SK-N-SH treated with all-trans-retinoic acid at 6 μM for 48 hours (cell line): Measurements from ENCODE around the gene RPP25L.
A peak's percentile ranks its signal among the peaks of the same experiment; 100 is the strongest.

ENCODE experiments used
- ARNTL ChIP-seq: fragments of 450-650 bp; formaldehyde crosslinking; IDR thresholded peaks from 2 replicates; pipeline ENCODE4 v1.5.0; 2020; ENCODE audit warnings: low read depth, mild to moderate bottlenecking, moderate library complexity, borderline replicate concordance
- BACH2 ChIP-seq: fragments of 250-450 bp; sonication (Bioruptor Pico); IDR thresholded peaks from 2 replicates; pipeline ENCODE4 v1.9.0; 2021; ENCODE audit warnings: mild to moderate bottlenecking, borderline replicate concordance
- ESRRG ChIP-seq: fragments of 250-450 bp; sonication (Bioruptor Pico); IDR thresholded peaks from 2 replicates; pipeline ENCODE4 v1.6.1; 2021; ENCODE audit warnings: mild to moderate bottlenecking
- GLIS3 ChIP-seq: fragments of 250-450 bp; sonication (Bioruptor Pico); IDR thresholded peaks from 2 replicates; pipeline ENCODE4 v1.5.0; 2020; ENCODE audit warnings: mild to moderate bottlenecking, moderate library complexity
- OSR1 ChIP-seq: fragments of 250-450 bp; sonication (Bioruptor Pico); IDR thresholded peaks from 2 replicates; pipeline ENCODE4 v1.8.0; 2022; ENCODE audit warnings: moderate library complexity, mild to moderate bottlenecking, inconsistent platforms
- PATZ1 ChIP-seq: fragments of 250-450 bp; sonication (Bioruptor Pico); IDR thresholded peaks from 2 replicates; pipeline ENCODE4 v1.8.0; 2020; ENCODE audit warnings: mild to moderate bottlenecking, moderate library complexity, borderline replicate concordance
- PPARA ChIP-seq: fragments of 250-450 bp; sonication (Bioruptor Pico); IDR thresholded peaks from 2 replicates; pipeline ENCODE4 v1.5.0; 2020; ENCODE audit warnings: mild to moderate bottlenecking, borderline replicate concordance
- SNAI2 ChIP-seq: fragments of 250-450 bp; sonication (Bioruptor Pico); IDR thresholded peaks from 2 replicates; pipeline ENCODE4 v1.5.0; 2020; ENCODE audit warnings: mild to moderate bottlenecking, moderate library complexity
- TCF4 ChIP-seq: fragments of 250-450 bp; sonication (Bioruptor Pico); IDR thresholded peaks from 2 replicates; pipeline ENCODE4 v1.8.0; 2021; ENCODE audit warnings: mild to moderate bottlenecking, moderate library complexity, borderline replicate concordance
- TOX ChIP-seq: fragments of 250-450 bp; sonication (Bioruptor Pico); IDR thresholded peaks from 2 replicates; pipeline ENCODE4 v1.8.0; 2021; ENCODE audit warnings: mild to moderate bottlenecking, moderate library complexity, borderline replicate concordance
- ZC3H10 ChIP-seq: fragments of 250-450 bp; sonication (Bioruptor Pico); IDR thresholded peaks from 2 replicates; pipeline ENCODE4 v1.5.1; 2021; ENCODE audit warnings: mild to moderate bottlenecking, moderate library complexity
- ZFP3 ChIP-seq: fragments of 250-450 bp; sonication (Bioruptor Pico); IDR thresholded peaks from 2 replicates; pipeline ENCODE4 v1.5.0; 2020; ENCODE audit warnings: mild to moderate bottlenecking, moderate library complexity
- ZFP30 ChIP-seq: fragments of 450-650 bp; formaldehyde crosslinking; IDR thresholded peaks from 2 replicates; pipeline ENCODE4 v1.5.0; 2022; ENCODE audit warnings: mild to moderate bottlenecking, moderate library complexity
- TF ChIP-seq, protein P1 (sequence below): fragments of 250-450 bp; sonication (Bioruptor Pico); IDR thresholded peaks from 2 replicates; pipeline ENCODE4 v1.5.1; 2020; ENCODE audit warnings: low read depth, mild to moderate bottlenecking, moderate library complexity

DNA sequence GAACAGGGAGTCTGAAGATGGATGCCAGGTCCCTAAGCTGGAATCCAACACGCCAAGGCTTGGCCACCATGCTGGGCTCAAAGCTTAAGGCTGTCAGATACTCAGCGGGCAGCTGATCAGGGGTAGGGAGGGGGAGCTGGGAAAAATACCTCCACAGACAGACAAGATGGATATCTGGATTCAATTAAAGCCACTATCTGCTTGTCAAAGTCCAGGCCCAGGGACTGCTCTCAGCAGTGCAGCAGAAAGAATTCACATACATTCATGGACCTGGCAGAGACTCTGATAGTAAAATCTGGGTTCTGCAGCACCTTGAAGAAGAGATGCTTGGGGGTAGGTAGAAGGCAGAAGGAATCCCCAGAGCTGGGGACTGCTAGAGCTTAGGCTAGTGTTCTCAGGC, 3.2 kb upstream of the RPP25L start:
- TF ChIP-seq PATZ1 (CRISPR knock-in tag) (no peak), BACH2 (CRISPR knock-in tag) (no peak), TOX (CRISPR knock-in tag) (no peak), ZC3H10 (CRISPR knock-in tag) (no peak), ZFP30 (CRISPR knock-in tag) (no peak), GLIS3 (CRISPR knock-in tag) (no peak), OSR1 (no peak), SNAI2 (CRISPR knock-in tag) (no peak), TCF4 (peak; percentile 72; the same call in 1 of the 2 replicates), ESRRG (no peak), ARNTL (CRISPR knock-in tag) (no peak), ZFP3 (CRISPR knock-in tag) (no peak), PPARA (CRISPR knock-in tag) (no peak)
- TF ChIP-seq, protein P1, sequence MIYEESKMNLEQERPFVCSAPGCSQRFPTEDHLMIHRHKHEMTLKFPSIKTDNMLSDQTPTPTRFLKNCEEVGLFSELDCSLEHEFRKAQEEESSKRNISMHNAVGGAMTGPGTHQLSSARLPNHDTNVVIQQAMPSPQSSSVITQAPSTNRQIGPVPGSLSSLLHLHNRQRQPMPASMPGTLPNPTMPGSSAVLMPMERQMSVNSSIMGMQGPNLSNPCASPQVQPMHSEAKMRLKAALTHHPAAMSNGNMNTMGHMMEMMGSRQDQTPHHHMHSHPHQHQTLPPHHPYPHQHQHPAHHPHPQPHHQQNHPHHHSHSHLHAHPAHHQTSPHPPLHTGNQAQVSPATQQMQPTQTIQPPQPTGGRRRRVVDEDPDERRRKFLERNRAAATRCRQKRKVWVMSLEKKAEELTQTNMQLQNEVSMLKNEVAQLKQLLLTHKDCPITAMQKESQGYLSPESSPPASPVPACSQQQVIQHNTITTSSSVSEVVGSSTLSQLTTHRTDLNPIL (CRISPR knock-in tag): no peak
